Iris pigment epithelial cell (primary cell): Measurements from ENCODE around the gene AVL9.
"Not testable (repeated sequence)": the region's sequence is repeated elsewhere in the genome, so short reads cannot be mapped to it uniquely, and the experiment has no call there.

ENCODE experiments used
- DNase-seq: peaks from one replicate; pipeline ENCODE4 v3.0.0-alpha.2; 2011; ENCODE audit warnings: low read depth

AVL9 gene

DNA sequence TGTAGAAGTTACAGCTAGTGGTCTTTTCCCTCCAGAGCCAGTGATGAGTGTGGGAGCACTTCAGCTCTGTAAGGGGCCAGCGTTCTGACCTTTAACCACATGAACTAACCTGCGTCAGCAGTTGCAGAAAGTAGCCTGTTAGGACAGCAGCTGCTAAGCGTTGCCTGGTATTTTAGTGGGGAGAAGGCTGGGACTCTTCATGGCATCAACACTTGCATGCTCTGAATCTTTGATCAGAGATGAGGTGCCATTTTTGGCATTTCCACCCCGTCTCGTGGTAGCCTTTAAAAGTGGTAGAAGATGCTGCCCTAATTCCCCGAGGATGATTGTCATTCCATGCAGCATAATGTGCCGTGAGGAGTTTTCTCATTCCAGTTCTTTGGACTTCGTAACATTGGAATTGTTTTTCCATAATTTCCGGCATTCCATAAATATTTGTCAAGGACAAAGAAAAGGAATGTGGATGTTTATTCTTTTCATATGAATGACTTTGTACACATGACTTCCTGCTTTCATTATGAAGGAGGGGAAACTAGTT lies 92.2 kb downstream of the AVL9 start:
- peak; percentile 95 for DNase-seq

DNA sequence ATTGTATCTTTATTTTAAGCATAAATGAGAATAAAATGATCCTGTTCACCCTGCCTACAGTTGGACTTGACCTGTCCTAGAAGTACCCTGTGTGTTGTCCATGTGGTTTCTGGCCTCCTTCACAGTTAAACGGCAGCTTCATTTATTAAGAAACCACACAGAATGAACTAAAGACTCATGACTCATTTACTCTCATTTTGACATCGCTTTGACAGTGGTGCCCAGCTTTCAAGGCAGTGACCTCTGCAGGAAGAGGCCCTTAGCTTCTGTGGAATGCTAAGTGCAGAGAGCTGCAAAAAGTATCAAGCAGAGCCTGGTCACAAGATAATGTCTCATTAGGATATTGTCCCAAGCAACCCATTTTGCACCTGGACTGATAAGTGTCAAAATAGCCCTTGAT lies 93.4 kb downstream of the AVL9 start:
- DNase-seq = peak; percentile 91

DNA sequence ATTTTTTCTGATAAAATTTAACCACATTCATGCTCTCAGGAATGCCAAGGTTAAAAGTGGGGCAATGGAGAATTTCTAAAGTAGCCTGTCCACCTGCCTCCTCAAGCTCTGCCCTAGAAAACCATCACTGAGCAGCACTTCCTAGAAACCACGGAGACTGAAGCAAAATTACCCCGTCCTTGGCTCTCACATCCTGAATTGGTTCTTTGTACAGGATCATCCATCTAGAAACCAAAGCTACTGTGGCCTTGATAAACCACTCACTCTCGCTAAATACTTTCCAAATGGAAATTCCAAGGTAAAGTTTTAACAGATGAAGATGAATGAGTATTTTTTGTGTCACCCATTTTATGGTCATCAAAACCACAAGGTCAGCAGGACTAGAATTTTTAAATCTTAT lies 96.6 kb downstream of the AVL9 start:
- no peak for DNase-seq

DNA sequence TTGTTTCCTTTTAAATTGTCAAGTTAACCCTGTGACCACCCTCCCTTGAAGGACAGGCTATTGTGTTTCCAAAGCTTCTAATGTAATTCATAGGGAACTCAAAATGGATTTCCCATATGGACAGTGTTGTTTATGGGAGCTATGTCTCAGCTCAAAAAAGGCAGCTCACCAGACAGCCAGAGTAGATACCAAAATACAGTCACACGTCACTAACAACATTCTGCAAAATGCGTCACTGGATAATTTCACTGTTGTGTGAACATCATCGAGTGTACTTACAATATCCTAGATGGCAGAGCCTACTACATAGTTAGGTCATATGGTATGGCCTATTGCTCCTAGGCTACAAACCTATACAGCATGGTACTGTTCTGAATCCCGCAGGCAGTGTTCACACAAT lies 97.4 kb downstream of the AVL9 start:
- DNase-seq = no peak

DNA sequence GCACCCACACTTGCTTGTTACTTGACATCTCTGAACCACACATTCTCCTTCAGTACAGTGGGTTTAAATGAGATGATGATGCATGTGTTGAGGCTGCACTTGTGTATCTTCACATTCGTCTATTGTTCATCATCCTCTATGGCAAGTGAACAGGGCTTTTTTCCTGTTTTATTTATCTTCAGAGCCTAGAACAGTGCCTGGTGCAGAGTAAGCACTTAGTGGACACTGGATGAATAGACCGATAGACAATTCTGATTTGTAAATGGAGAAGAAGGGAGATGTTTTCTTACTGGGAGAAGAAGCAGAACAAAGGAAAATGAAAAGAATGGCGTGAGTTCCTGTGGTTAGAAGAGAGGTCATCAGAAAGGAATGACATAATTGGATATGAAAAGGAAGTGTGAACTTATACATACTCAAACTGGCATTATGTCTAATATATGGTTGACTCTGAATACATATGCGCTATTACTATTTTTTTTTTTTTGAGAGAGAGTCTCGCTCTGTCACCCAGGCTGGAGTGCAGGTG lies 99.7 kb downstream of the AVL9 start:
- DNase-seq = peak; percentile 27

DNA sequence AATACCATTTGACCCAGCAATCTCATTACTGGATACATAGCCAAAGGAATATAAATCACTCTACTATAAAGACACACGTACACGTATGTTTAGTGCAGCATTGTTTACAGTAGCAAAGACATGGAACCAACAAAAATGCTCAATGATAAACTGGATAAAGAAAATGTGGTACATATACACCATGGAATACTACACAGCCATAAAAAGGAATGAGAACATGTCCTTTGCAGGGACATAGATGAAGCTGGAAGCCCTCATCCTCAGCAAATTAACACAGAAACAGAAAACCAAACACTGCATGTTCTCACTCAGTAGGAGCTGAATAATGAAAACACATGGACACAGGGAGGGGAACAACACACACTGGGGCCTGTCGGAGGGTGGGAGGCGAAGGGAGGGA lies 105.9 kb downstream of the AVL9 start:
- not testable (repeated sequence) for DNase-seq

DNA sequence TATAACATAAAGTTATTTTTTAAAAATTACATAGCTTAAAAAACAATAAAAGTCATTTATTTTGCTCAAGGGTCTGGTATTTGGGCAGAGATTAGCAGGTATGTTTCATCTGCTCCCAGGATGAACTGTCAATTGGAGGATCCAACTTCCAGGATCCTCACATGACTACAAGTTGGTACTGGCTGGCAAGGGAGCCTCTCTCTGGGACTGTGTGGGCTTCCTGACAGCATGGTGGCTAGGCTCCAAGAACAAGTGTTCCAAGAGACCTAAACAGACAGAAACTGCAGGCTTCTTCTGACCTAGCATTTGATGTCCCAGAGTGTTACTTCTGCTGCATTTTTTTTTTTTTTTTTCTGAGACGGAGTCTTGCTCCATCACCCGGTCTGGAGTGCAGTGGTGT lies 107.2 kb downstream of the AVL9 start:
- DNase-seq = no peak

DNA sequence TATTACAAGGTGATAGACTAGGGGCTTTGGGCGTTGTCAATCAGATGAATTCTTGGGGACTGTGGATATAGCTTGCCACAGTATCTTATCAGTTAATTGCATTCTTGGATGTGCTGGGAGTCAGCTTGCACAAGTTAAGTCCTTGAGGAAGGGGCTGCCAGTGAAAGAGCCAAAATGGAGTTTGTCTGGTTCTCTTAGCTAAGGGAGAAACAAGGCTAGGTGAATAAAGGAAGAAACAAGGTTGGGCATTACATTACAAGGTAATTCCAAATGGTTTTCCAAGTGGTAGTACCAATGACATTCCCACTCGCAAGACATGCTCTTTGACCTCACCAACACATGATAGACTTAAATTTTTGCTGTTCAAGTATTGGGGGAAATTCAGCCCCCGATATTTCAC lies 108.2 kb downstream of the AVL9 start:
- not testable (repeated sequence) for DNase-seq

DNA sequence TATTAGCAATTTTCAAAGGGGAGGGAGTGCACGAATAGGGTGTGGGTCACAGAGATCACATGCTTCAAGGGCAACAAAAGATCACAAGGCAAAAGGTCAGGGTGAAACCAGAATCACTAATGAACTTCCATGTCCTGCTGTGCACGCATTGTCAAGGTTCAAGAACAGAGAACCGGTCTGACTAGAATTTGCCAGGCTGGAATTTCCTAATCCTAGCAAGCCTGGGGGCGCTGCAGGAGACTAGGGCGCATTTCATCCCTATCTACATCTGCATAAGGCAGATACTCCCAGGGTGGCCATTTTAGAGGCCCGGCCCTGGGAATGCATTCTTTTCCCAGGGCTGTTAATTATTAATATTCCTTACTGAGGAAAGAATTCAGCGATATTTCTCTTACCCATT lies 108.8 kb downstream of the AVL9 start:
- DNase-seq = not testable (repeated sequence)

DNA sequence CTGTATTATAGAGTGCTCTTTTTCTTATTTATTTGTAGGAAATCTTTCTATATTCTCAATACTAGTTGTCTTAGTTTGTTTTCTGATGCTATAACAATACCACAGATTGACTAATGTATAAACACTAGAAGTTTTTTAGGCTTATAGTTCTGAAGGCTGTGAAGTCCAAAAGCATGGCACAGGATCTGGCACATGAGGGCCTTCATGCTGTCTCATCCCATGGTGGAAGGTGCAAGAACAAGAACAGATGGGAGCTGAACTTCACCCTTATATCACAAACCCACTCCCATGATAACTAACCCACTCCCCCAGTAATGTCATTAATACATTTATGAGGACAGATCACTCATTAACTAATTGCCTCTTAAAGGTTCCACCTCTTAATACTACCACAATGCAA lies 109.7 kb downstream of the AVL9 start:
- DNase-seq = no peak

DNA sequence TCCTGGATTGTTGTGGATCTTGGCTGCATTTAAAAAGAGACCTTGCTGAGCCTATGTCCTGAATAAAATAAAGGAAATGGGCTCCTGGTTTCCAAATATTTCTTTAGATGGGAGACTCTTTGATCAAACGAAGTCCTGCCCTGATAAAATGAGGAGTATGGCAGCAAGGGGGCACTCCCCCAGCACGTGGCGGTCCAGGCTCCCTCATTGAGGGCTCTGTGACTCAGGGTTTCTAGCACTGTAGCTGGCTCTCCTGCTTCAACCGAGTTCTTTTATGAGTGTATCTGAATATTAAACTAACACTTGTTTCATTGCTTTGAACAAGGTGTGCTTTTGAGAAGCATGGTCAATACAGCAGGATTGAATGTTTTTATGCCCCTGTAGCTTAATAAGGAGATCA lies 114.2 kb downstream of the AVL9 start:
- DNase-seq = no peak

DNA sequence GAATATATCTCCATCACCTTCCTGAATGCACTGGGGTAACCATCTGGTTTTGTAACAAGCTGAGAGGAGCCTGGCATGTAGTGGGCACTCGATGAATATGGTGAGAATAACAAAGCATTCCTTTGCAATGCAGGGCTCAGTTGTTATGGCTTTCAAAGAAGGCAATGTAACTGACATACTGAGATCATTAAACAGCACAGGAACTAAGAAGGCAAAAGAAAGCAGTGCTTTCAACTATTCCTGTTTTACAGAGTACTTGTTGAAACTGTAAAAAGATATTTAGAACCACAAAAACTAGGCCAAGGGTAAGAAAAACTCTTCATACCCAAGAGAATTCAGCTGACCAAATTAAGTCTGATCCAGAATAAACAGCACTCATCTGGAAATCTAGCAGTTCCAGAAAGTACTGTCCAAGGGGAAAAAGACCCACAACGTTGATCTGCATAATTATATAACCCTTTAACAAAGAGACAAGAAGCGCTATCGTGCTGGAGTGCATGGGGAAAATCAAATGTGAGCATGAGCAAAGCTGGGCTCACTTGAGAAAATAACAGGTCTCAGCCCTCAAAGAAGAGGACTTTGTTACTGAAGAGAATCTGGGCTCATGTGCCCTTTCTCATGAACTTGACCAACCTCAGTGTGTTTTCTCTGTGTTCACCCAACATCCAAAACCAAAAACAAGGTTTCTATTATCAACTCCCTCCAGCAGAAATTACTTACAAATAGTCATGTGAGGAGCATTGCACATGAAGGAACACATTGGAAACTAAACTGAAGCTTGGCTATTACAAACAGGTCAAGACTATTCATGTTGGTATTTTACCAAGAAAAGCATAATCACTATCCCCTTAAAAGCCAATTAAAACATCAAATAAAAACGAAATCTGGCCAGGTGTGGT lies 116.2 kb downstream of the AVL9 start:
- DNase-seq = no peak

DNA sequence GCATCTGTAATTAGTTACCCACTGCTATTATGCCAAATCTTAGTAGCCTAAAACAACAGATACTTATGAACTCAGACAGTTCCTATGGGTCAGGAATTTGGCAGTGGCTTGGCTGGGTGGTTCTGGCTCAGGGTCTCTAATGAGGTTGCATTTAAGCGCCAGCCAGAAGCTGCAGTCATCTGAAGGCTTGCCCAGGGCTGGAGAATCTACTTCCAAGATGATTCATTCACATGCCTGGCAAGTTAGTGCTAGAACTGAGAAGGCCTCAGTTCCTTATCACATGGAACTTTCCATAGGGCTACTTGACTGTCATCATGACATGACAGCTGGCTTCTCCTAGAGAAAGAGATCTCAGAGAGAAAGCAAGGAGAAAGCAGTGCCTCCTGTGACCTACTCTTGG lies 121.3 kb downstream of the AVL9 start:
- peak; percentile 81 for DNase-seq

DNA sequence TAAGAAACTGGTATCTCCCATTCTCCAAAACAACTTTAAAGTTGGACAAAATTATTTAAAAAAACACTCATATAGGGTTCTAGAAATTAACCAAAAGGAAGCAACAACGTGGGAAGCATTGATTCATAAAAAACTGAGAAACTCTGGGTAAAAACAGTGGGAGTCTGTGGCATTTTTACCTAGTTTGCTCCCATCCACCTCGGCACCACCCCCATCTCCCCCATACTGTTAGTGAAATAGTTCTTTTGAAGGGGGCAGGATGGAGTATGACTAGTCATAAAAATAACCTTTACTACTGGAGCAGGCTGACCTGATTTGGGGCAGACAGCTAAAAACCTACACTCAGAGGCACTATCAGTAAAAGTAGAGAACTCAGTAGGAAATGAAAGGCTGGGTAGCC lies 123.2 kb downstream of the AVL9 start:
- DNase-seq = no peak

DNA sequence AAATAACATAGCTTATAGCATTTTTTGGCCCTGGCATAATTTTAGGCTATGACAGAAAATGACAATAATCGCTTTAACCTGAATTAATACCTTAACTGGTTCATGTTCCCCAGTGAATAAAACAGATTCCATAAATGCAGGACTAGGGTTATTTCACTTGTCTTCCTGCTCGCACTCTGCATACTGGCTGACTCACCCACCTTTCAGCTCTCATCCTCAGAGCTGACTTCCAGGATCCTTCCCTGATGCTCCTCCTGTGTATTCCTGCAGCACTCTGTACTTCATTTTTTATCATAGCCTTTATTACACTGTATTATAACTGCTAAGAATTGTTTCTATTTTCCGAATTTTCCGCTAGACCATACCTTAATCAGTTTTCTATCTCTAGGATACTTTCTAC lies 123.7 kb downstream of the AVL9 start:
- DNase-seq = peak; percentile 21

DNA sequence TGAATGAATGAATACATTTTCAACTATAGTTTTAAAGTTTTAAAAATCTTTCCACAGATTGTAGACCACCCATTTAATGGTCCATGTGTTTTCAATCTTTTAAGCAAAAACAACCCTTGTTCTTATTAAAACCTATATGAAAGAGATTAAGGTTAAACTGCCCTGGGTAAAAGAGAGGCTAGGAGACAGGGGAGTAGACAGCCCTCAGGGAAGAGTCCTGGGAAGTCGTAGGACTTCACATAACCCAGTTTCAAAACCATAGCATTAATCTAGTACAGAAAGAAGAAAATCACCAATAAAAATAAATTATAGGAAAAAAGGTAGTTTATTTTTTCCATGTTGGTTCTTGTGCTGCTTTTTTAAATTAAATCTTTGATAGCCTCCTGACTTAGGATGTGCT lies 124.1 kb downstream of the AVL9 start:
- DNase-seq = not testable (repeated sequence)

DNA sequence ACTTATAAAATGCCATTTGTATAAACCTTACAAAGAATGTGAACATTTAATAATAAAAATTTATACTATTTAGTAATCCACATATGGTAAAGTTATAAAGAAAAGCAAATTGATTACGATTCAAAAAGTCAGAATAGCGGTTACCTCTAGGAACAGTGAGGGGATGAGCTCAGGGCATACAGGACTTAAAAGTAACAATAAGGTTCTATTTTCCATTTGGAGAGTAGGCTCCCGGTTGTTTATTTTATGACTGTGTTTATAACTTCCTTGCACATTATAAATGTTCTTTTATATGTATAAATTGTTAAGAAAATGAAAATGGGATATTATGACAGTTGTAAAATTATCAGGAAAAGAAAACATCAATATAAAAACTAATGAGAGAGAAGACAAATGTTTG lies 135.7 kb downstream of the AVL9 start:
- no peak for DNase-seq

DNA sequence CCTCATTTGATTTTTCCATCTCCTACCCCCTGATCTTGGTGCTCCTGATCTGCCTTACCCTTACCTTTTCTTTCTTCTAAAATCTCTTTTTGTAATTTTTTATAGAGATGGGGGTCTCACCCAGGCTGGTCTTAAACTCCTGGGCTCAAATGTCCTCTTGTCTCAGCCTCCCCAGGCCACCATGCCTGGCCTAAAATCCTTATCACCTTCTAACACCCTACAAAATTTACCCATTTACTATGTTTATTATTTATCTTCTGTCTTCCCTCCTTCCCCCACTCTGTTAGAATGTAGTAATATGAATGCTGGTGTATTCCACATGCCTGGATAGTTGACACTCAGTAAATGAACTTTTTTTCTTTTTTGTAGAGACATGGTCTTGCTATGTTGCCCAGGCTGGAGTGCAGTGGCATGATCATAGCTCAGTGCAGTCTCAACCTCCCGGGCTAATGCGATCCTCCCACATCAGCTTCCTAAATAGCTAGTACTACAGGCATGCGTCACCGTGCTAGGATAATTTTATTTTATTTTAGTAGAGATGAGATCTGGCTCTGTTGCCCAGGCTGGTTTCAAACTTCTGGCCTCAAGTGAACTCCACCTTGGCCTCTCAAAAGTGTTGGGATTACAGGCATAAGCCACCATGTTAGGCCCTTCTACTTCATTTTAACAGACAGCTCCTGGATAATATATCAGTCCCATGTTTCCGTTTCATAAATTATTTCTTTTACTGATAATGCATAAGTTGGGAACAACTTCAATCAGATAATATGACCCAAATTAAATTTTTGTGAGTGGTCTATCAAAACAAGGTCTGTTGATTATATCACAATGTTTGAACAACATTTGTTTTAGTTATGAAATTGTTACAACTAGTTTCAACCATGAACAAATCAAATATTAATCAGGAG lies 136.6 kb downstream of the AVL9 start:
- not testable (repeated sequence) for DNase-seq

DNA sequence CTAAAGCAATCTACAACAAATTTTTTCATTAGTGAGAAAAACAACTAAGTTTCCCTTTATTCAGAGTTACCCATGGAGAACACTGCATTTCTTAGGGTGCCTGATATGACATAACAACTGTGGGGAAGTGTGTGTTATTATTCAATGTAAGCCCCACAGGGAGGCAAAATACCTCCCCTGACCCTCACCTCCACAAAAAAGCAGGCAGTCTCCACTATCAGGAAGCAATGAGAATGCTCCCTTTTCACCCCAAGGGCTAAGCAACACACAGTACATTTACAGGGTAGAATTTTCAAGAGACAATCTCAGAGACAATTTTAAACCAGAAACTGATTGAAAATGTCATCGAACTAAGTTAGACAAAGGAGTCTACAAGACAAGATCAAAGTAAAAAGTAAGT lies 138.2 kb downstream of the AVL9 start:
- DNase-seq = not testable (repeated sequence)

DNA sequence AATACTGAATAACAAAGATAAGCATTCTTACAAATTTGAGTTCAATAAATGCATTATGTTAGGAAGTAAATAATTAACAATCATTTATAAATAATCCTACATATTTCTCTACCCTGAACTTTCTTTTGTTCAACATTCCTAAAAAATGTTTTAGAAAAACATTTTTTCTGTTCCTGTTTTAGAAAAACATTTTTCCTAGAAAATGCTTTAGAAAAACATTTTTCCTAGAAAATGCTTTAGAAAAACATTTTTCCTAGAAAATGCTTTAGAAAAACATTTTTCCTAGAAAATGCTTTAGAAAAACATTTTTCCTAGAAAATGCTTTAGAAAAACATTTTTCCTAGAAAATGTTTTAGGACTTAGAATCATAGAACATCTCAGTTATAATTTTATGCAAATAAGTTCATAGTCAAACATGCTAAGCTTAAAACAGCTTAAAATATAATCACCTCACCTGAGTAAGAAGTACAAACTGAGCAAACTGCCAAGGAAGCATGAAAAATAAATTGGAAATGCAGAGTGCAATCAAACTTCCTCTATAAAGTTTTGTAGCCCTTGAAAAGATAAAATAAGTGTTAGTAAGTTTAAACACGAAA lies 139.6 kb downstream of the AVL9 start:
- not testable (repeated sequence) for DNase-seq

DNA sequence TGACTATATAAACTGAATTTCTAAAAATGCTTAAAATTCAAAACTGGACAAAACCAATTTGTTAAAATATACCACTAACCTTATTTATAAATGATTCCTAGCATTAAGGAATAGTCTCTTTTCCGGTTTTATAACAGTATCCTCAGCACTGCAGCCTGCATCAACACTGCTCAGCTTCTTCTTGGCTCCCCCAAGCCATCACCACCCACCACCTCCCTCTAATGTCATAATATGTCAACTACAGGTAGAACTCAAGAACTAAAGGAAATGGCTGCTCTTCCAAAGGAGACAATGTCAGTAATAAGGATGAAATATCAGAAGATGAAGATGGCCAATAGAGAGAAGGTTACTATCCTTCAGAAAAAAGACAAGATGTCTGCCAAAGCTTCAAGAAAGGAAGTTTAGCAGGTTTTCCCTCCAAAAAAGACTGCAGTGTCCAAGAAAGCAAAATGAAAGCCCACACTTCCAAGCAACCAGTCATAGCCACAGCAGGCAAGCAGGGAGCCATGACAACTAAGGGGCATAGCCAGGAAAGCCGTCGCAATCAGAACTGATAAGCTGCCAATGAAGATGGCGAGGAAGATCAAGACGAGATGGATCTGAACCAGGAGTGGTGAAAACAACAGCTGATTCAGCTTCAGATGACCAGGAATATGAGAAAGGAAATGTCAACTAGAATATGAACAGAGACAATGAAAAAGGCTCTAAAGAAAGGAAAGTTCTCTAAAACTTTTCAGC lies 141.6 kb downstream of the AVL9 start:
- not testable (repeated sequence) for DNase-seq
